Neural progenitor cell (in vitro differentiated cells): ENCODE results near the gene COL13A1.

Source experiments
- CTCF ChIP-seq: fragments of 200-600 bp; sonication (generic); IDR thresholded peaks from 2 replicates; pipeline ENCODE4 v1.5.1; 2017; ENCODE audit warnings: antibody characterized with exemption, mild to moderate bottlenecking
- EZH2 ChIP-seq: fragments of 200-600 bp; sonication (generic); IDR thresholded peaks from 2 replicates; pipeline ENCODE4 v1.6.1; 2017; ENCODE audit warnings: antibody characterized with exemption, mild to moderate bottlenecking, moderate library complexity

- no peak for TF ChIP-seq CTCF
- TF ChIP-seq EZH2: no peak
Observed at GRCh38 chr10:69960606-69960987, 158.9 kb downstream of the COL13A1 start.
